H4 (cell line): ENCODE measurements around the gene AIMP1. TPM values are rescaled to one million over a fixed set of nuclear protein-coding genes. Genes with fewer than 3 reads are reported as not detected.

Source experiments
- DNase-seq: peaks from one replicate; pipeline ENCODE4 v3.0.0-alpha.2; 2015; ENCODE audit warnings: low spot score
- total RNA-seq: library from RNA; depleted of rRNA; stranded (reverse); fragments of >200 nt; shearing (Covaris generic); gene quantifications from 2 replicates; pipeline ENCODE4 v1.2.3, GENCODE V29; 2014; rRNA removed

Gene AIMP1
- 46.5 and 50.0 TPM in 2 replicates for total RNA-seq

GRCh38 chr4:106315968-106316772 lies at the start of gene AIMP1, which contains the start of gene TBCK:
Gene AIMP1 (plus strand): TSS chr4:106316550. CDS start chr4:106325010, 8,460 bp downstream.
Gene TBCK (minus strand): TSS chr4:106316209. CDS start chr4:106308960, 7,249 bp downstream.
- peak; percentile 87 for DNase-seq

GRCh38 chr4:106268786-106269185 lies 47.6 kb upstream of the AIMP1 start:
- no peak for DNase-seq

DNA sequence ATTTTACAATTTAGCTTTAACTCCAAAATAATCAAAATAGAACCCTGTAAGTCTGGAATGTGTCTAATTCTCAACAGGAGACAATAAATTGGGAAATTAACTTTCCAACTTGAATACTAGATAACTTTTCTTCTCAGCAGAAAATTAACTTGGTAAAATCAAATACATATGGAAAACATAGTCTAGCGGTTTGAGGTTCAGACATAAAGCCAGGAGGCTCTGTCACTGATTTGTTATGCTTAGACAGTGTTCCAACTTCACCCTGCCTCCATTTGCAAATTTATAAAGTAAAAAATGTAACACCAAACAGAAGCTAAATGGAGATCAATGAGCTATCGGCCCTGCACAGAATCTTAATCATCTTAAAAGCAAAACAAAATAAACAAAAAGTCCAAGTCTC lies 46.6 kb upstream of the AIMP1 start:
- no peak for DNase-seq

DNA sequence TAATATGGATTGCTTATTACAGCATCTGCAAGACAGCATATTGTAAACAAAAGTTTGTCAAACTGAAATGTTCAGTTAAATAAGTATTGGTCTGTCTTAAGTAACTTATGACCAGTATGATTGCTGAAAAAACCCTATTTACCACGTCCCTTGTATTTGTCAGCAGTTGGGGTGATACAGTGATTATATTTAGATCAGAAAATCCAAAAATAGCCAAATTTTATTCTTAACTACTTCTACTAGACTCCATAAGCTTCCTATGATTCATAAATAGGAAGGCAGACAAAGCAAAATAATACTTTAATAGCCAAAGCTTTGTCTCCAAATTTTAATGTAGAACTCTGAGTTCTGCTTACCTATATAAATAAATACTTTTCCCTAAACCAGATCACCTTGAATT lies 45.6 kb upstream of the AIMP1 start:
- no peak for DNase-seq

GRCh38 chr4:106273831-106274230 lies 42.5 kb upstream of the AIMP1 start:
- no peak for DNase-seq

- no peak for DNase-seq
Observed at GRCh38 chr4:106277140-106277675, 39.1 kb upstream of the AIMP1 start.

DNA sequence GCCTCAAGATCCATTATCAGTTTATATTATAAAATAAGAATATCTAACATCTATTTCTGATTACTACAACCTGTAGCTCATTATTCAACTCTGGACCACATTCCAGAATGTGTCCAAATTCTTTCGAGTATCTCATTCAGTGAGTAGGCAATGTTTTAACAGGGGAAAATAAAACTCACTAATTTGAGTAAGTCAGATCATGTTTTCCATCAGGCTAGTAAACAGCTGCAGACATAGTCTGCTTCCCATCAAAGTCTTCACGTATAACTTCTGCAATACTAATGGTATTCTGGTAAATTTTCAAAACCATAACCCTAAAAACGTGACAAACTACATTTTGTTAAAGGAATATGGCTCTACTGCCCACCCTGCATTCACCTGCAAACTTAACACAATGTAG lies 32.1 kb upstream of the AIMP1 start:
- no peak for DNase-seq

DNA sequence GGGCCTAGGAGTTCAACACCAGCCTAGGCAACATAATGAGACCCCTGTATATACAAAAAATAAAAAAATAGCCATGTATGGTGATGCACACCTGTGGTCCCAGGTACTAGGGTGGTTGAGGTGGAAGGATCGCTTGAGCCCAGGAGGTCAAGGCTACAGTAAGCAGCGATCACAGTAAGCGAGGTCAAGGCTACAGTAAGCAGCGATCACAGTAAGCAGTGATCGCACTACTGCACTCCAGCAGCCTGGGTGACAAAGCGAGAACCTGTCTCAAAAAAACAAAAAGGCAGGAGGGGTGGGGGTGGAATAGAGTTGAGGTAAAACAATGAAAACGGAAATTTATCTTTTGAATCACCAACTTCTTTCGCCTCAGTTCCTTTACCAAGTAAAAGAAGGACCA lies 29.7 kb upstream of the AIMP1 start:
- no peak for DNase-seq

- DNase-seq = peak; percentile 87
Observed at GRCh38 chr4:106287353-106287969, 28.9 kb upstream of the AIMP1 start.

GRCh38 chr4:106289737-106290136 lies 26.6 kb upstream of the AIMP1 start:
- DNase-seq = no peak

- DNase-seq = no peak
Observed at GRCh38 chr4:106291678-106292077, 24.7 kb upstream of the AIMP1 start.

GRCh38 chr4:106294062-106294461 lies 22.3 kb upstream of the AIMP1 start:
- no peak for DNase-seq

- no peak for DNase-seq
Observed at GRCh38 chr4:106297245-106298035, 18.9 kb upstream of the AIMP1 start.

GRCh38 chr4:106299977-106300376 lies 16.4 kb upstream of the AIMP1 start:
- no peak for DNase-seq

DNA sequence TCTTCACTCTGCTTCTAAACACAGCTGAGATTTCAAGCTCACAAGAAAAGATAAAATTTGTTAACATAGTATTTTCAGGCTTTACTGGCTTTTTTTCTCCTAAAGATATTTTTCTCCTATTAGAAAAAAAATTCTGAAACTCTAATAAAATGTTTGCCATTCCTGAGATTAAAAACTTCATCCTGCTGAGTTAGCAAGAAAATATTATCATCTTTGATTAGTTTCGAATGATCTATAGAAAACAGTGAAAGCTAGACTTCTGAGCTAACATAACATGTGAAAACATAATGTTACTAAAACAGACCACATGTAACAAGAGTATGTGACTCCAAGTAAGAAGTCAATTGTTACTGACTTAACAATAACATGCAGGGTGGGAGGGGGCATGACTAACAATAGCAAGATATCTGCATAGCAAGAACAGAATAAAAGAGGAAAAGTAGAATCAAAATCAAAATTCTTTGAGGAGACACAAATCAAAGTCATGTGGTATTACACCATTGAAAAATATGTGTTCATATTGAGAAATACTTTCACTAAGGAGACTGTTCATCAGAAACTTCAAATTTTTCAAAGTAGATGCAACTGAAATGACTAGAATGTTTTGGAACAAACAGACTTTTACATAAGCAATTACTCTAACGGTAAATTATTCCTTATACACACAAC lies 14.8 kb upstream of the AIMP1 start:
- no peak for DNase-seq

GRCh38 chr4:106302062-106302438 lies 14.3 kb upstream of the AIMP1 start:
- no peak for DNase-seq

- no peak for DNase-seq
Observed at GRCh38 chr4:106303548-106304281, 12.6 kb upstream of the AIMP1 start.

DNA sequence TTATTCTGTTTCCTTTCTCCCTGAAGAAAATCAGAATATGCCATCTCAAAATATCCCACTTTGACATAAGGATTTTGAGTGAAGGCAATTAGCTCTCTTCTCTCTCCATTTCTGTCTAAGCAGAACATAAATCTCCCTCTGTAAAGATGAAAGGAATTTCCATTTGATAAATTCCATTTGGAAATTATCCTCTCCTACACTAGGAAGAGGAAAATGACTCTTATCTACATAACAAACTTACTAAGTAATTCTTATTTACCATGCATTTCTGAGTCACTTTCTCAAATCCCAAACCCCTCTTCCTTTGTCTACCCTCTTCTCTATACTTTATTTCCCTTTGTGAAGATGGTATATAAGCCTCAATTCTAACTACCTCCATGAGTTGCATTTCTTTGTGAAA lies 11.7 kb upstream of the AIMP1 start:
- DNase-seq = no peak

DNA sequence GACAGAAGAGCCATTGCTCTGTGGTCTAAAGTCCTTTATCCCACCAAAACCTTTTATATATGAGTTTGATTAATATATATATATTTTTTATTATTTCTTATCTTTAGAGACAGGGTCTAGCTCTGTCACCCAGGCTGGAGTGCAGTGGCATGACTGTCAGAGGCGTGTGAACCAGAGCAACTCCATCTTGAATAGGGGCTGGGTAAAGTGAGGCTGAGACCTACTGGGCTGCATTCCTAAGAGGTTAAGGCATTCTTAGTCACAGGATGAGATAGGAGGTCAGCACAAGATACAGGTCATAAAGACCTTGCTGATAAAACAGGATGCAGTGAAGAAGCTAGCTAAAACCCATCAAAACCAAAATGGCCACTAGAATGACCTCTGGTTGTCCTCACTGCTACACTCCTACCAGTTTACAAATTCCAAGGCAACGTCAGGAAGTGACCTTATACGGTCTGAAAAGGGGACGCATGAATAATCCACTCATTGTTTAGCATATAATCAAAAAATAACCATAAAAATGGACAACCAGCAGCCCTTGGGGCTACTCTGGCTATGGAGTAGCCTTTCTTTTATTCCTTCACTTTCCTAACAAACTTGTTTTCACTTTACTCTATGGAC lies 10.8 kb upstream of the AIMP1 start:
- no peak for DNase-seq

DNA sequence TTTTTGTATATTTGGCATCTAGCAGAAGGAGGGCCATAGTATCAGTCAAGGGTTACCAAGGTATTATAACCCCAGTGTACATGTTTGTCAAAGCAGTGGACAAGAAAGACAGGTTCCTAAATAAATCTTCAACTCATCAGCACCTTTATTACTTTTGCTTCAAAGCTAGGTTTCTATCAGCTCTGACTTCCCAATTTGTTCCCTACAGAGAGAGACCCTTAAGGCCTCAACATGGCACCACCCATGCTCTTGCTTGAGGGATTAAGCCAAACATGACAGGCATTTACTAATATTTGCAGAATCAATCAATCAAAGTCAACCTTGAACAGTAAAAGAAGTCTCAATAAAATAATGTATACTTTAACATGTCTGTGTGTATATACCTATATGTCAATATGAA lies 9.8 kb upstream of the AIMP1 start:
- no peak for DNase-seq

DNA sequence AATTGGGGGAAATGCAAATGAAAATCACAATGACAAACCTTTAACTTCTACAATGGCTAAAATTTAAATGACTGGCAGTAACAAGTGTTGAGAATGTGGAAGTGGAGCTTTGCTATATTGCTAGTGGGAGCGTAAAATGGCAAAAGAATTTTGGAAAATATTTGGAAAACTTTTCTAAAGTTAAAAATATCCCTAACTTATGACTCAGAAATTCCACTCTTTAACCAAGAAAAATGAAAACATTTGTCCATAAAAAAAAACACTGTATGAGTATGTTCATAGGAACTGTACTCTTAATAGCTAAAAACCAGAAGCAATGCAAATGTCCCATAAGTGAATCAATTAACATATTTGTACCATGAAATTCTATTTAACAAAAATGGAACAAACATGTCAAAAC lies 4.0 kb upstream of the AIMP1 start:
- no peak for DNase-seq
